ENCODE data around the gene APOBR. TPM values are rescaled to one million over a fixed set of nuclear protein-coding genes. Genes with fewer than 3 reads are reported as not detected.

APOBR gene
- total and polyA plus RNA-seq, 2 of the 13 experiments (the other 11 are each of a cell fraction or from before 2014, with no cell fraction given): 0.03 TPM; not detected in 1

DNA sequence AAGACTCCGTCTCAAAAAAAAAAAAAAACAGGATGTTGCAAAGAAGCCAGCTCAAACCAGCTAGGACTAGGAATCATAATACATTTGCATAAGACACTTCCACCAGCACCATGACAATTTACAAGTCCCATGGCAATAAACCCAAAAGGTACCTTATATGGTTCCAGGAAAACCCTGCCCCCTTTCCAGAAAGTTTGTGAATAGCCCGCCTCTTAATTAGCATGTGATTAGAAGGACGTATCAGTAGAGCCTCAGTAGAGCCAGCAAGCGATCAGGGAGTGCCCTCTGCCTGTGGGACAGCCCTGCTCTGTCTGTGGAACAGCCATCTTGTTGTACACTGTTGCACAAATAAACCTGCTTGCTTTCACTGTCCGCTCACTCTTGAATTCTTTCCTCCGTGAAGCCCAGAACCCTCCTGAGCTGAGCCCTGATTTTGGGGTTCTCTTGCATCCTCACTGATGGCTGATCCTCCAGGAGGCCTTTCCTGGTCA is 30.3 kb downstream of the APOBR start:
- WGBS (ENCODE audit: low lambda C conversion rate): 93% methylated on average over 5 of the region's 6 CpGs
- Histone ChIP-seq H4K20me1 (ENCODE audit: insufficient read depth, low read length) (no peaks in the 10 kb centered on the region), H3K4me3 (replicated peaks in 1 of 3; ENCODE audit: insufficient read depth in 1 of 3, low read depth in 2 of 3, low read length in 3 of 3) (no peak overlapping the region), H2AFZ (ENCODE audit: low read length) (no peak overlapping the region), H3K79me2 (ENCODE audit: insufficient read depth, low read length) (no peaks in the 10 kb centered on the region), H3K9ac (ENCODE audit: insufficient read depth, low read depth, low read length) (no peak overlapping the region), H3K4me2 (ENCODE audit: low read depth, low read length) (no peak overlapping the region), H3K36me3 (replicated peaks in 1 of 2; ENCODE audit: control insufficient read depth in 1 of 2, insufficient read depth in 2 of 2, low read length in 2 of 2) (no peaks in the 10 kb centered on the region), H3K9me3 (ENCODE audit: low read length) (no peaks in the 10 kb centered on the region), H3K4me1 (ENCODE audit: insufficient read depth, low read length) (peaks cover 89% of the 10 kb centered on the region), H3K27ac (ENCODE audit: extremely low read length, insufficient read depth, low read length) (peak overlapping the region; percentile 80), H3K27me3 (ENCODE audit: control insufficient read depth in 1 of 2, insufficient read depth in 2 of 2, low read length in 2 of 2) (no peaks in the 10 kb centered on the region)
- CTCF ChIA-PET (ENCODE audit: low intra/inter-chr PET ratio, low total read pairs): no interaction called here
- TF ChIP-seq FOXC1 (CRISPR knock-in tag; IDR thresholded peaks at IDR 0.05; ENCODE audit: borderline replicate concordance) (no peak), REST (IDR thresholded peaks at IDR 0.05; ENCODE audit: borderline replicate concordance in 1 of 2, low read depth in 1 of 2, low read length in 2 of 2) (no peak), SCMH1 (CRISPR knock-in tag; IDR thresholded peaks at IDR 0.05; ENCODE audit: borderline replicate concordance) (no peak), TEAD3 (CRISPR knock-in tag; optimal IDR thresholded peaks at IDR 0.05; ENCODE audit: borderline replicate concordance) (peak; percentile 16), ZNF883 (CRISPR knock-in tag; IDR thresholded peaks at IDR 0.05; ENCODE audit: not compliant biosample characterization) (peak; percentile 14), ZNF121 (CRISPR knock-in tag; IDR thresholded peaks at IDR 0.05) (peak; percentile 58), SP4 (CRISPR knock-in tag; IDR thresholded peaks at IDR 0.05) (no peak), CTCF (CRISPR knock-in tag; IDR thresholded peaks at IDR 0.05) (peak; percentile 34; the same call in 1 of the 2 replicates)
- intact Hi-C loops (cut with micrococcal nuclease; ENCODE audit: unreplicated experiment): no loop called here
- FAIRE-seq (no peak), ATAC-seq (no peak), DNase-seq (ENCODE audit: low spot score) (no peak)
- in situ Hi-C loops (cut with HindIII; ENCODE audit: extremely low pct_ligation_motif_present, low pct_unique_long_range_greater_than_20kb): no loop called here
- no TSS peak for BruUV-seq (replicated peaks)
- POLR2A ChIA-PET: interaction anchor here (3.0 kb wide), 1 partner anchor 14 kb away, joined by 23 read pairs; the partner anchor contains the start of gene NUPR1

Data from HepG2 (cell line).